IMR-90 (cell line): ENCODE results near the gene MPZL2. TPM values are rescaled to one million over a fixed set of nuclear protein-coding genes. Genes with fewer than 3 reads are reported as not detected.

ENCODE experiments used
- ATAC-seq: fragments of 200-7000 bp; cut with Tn5 transposase; 2 replicates; pipeline ENCODE4 v1.9.1; 2020; ENCODE audit warnings: low read depth, mild to moderate bottlenecking, moderate library complexity
- BruUV-seq: library from RNA; stranded (reverse); fragments of 400-500 nt; replicated peaks from 2 replicates; lab custom pipeline; 2021; lab: Mats Ljungman, UMichigan
- CTCF ChIA-PET: fragments of 300-600 bp; formaldehyde crosslinking; extraction: SDS; loops from one replicate; lab custom pipeline; 2021; ENCODE audit warnings: antibody characterized with exemption; lab: Yijun Ruan, JAX
- POLR2A ChIA-PET: fragments of 300-600 bp; sonication (Branson Sonifier 250); formaldehyde crosslinking; loops from one replicate; lab custom pipeline; 2022; ENCODE audit warnings: antibody characterized with exemption; ENCODE audit not compliant: unreplicated experiment; lab: Charles Lee
- DNase-seq: peaks from one replicate; pipeline ENCODE4 v3.0.0; 2013
- H2AFZ ChIP-seq: replicated peaks from 2 replicates; pipeline ENCODE3; 2013; ENCODE audit warnings: low read length, mild to moderate bottlenecking; ENCODE audit not compliant: poor library complexity
- H2AK5ac ChIP-seq: 2 replicates; pipeline ENCODE4 v1.6.1; 2013; ENCODE audit warnings: low read depth, low read length, inconsistent platforms
- H2AK9ac ChIP-seq: replicated peaks from 2 replicates; pipeline ENCODE3; 2013; ENCODE audit warnings: mild to moderate bottlenecking, low read depth, low read length, moderate library complexity; ENCODE audit not compliant: poor library complexity
- H2BK120ac ChIP-seq: 2 replicates; pipeline ENCODE4 v1.6.1; 2013; ENCODE audit warnings: low read depth, low read length, inconsistent platforms
- H2BK15ac ChIP-seq: 3 replicates; pipeline ENCODE4 v1.6.1; 2013; ENCODE audit warnings: low read depth, low read length, inconsistent platforms
- H2BK20ac ChIP-seq: 2 replicates; pipeline ENCODE4 v1.6.1; 2013; ENCODE audit warnings: low read depth, mild to moderate bottlenecking, inconsistent platforms, low read length, moderate library complexity
- H2BK5ac ChIP-seq: 2 replicates; pipeline ENCODE4 v1.6.1; 2013; ENCODE audit warnings: mild to moderate bottlenecking, low read depth, low read length, inconsistent platforms; ENCODE audit not compliant: poor library complexity, severe bottlenecking
- H3K14ac ChIP-seq: replicated peaks from 2 replicates; pipeline ENCODE4 v1.6.1; 2013; ENCODE audit warnings: low read depth, low read length, inconsistent platforms
- H3K18ac ChIP-seq: 2 replicates; pipeline ENCODE4 v1.6.1; 2013; ENCODE audit warnings: low read depth, low read length, control low read depth
- H3K23ac ChIP-seq: 2 replicates; pipeline ENCODE4 v1.6.1; 2013; ENCODE audit warnings: low read depth, low read length, inconsistent platforms
- H3K27ac ChIP-seq: 2 replicates; pipeline ENCODE4 v1.5.1; 2013; ENCODE audit warnings: mild to moderate bottlenecking, control low read depth, low read length; ENCODE audit not compliant: insufficient read depth
- H3K27me3 ChIP-seq: 2 replicates; pipeline ENCODE4 v1.6.1; 2013; ENCODE audit warnings: low read length; ENCODE audit not compliant: control insufficient read depth, insufficient read depth
- H3K36me3 ChIP-seq: 2 replicates; pipeline ENCODE4 v1.6.1; 2013; ENCODE audit warnings: low read length, mixed read lengths; ENCODE audit not compliant: control insufficient read depth, insufficient read depth
- H3K4ac ChIP-seq: 2 replicates; pipeline ENCODE4 v1.6.1; 2013; ENCODE audit warnings: low read depth, low read length, inconsistent platforms
- H3K4me1 ChIP-seq: 2 replicates; pipeline ENCODE4 v1.6.1; 2013; ENCODE audit warnings: low read length, mixed read lengths; ENCODE audit not compliant: control insufficient read depth, insufficient read depth
- H3K4me2 ChIP-seq: 2 replicates; pipeline ENCODE4 v1.6.1; 2013; ENCODE audit warnings: low read depth, mild to moderate bottlenecking, control low read depth, low read length, moderate library complexity
- H3K4me3 ChIP-seq: 2 replicates; pipeline ENCODE4 v1.5.1; 2013; ENCODE audit warnings: low read depth, mild to moderate bottlenecking, control low read depth, low read length, moderate library complexity; ENCODE audit not compliant: insufficient read depth
- H3K56ac ChIP-seq: 2 replicates; pipeline ENCODE4 v1.6.1; 2013; ENCODE audit warnings: low read length, inconsistent platforms; ENCODE audit not compliant: insufficient read depth; ENCODE audit errors: extremely low read depth
- H3K79me1 ChIP-seq, 2 experiments: 2 replicates each; pipeline ENCODE4 v1.6.1; 2013; ENCODE audit warnings: low read length in 2 of 2, inconsistent platforms in 1 of 2, low read depth in 1 of 2
- H3K9ac ChIP-seq: 2 replicates; pipeline ENCODE4 v1.6.1; 2013; ENCODE audit warnings: low read depth, low read length, control low read depth
- H3K9me1 ChIP-seq: 2 replicates; pipeline ENCODE4 v1.6.1; 2013; ENCODE audit warnings: low read length, inconsistent platforms; ENCODE audit not compliant: insufficient read depth
- H3K9me3 ChIP-seq: 2 replicates; pipeline ENCODE4 v1.6.1; 2013; ENCODE audit warnings: low read length; ENCODE audit not compliant: control insufficient read depth, insufficient read depth
- H4K20me1 ChIP-seq: 2 replicates; pipeline ENCODE4 v1.6.1; 2013; ENCODE audit warnings: low read length, inconsistent platforms; ENCODE audit not compliant: insufficient read depth
- H4K5ac ChIP-seq: 2 replicates; pipeline ENCODE4 v1.6.1; 2013; ENCODE audit warnings: mild to moderate bottlenecking, low read depth, low read length, control low read depth
- H4K8ac ChIP-seq, 2 experiments: 2 replicates each; pipeline ENCODE4 v1.6.1; 2013; ENCODE audit warnings: low read depth in 2 of 2, low read length in 2 of 2, control low read depth in 1 of 2, inconsistent platforms in 1 of 2
- H4K91ac ChIP-seq: 2 replicates; pipeline ENCODE4 v1.6.1; 2013; ENCODE audit warnings: low read depth, low read length, inconsistent platforms; ENCODE audit not compliant: insufficient read depth
- CEBPB ChIP-seq: IDR thresholded peaks from 2 replicates; pipeline ENCODE4 v1.6.1; 2012; ENCODE audit warnings: low read depth, low read length, improper control_type of control experiment
- POLR2A ChIP-seq: IDR thresholded peaks from 2 replicates; pipeline ENCODE4 v1.6.1; 2012; ENCODE audit warnings: mild to moderate bottlenecking, low read depth, low read length
- WGBS, 2 experiments: methylation state at CpG; one replicate each; pipeline versions ENCODE4 v1.1.5 to v1.1.7; 2013; ENCODE audit warnings: missing lambda C conversion rate in 2 of 2; ENCODE audit not compliant: insufficient read length in 1 of 2; ENCODE audit errors: extremely low coverage in 2 of 2; 5-methylcytosine and 5-hydroxymethylcytosine counted together
- dilution Hi-C: fragments of 300-500 bp; cut with HindIII; formaldehyde crosslinking; loops from one replicate; pipeline ENCODE4 v1.14.3; 2018; ENCODE audit warnings: low sequenced_read_pairs; ENCODE audit not compliant: unreplicated experiment
- in situ Hi-C: fragments of 300-500 bp; cut with MboI; formaldehyde crosslinking; loops from 3 replicates; pipeline ENCODE4 v1.14.3; 2019; ENCODE audit warnings: low sequenced_read_pairs, inconsistent platforms, mixed read lengths
- intact Hi-C: fragments of 100-400 bp; cut with micrococcal nuclease; formaldehyde crosslinking; loops from 2 replicates; pipeline ENCODE4 v1.10.0; 2022
- polyA plus RNA-seq, 3 experiments: library from polyadenylated mRNA; depleted of rRNA; stranded (reverse); fragments of >200 nt; gene quantifications; 2 replicates each; pipeline ENCODE4 v1.2.3, GENCODE V29; 2012; ENCODE audit warnings: low replicate concordance in 1 of 3
- total RNA-seq: library from RNA; depleted of rRNA; stranded (reverse); fragments of >200 nt; gene quantifications from 2 replicates; pipeline ENCODE4 v1.2.3, GENCODE V29; 2012
- TF ChIP-seq, protein P1 (sequence below): conservative IDR thresholded peaks from 2 replicates; pipeline ENCODE4 v1.5.1; 2012; ENCODE audit warnings: mild to moderate bottlenecking, low read depth, low read length, improper control_type of control experiment
- TF ChIP-seq, protein P2 (sequence below): fragments of 150-350 bp; IDR thresholded peaks from 2 replicates; pipeline ENCODE4 v1.6.1; 2017; ENCODE audit warnings: mild to moderate bottlenecking, antibody characterized with exemption, low read length, low read depth
- TF ChIP-seq, protein P3 (sequence below): fragments of 150-350 bp; IDR thresholded peaks from 2 replicates; pipeline ENCODE4 v1.6.1; 2016; ENCODE audit warnings: low read depth, mild to moderate bottlenecking, low read length, moderate library complexity, borderline replicate concordance

Gene MPZL2
- total and polyA plus RNA-seq, 2 of the 4 experiments (the other 2 are of a cell fraction) = not detected

DNA sequence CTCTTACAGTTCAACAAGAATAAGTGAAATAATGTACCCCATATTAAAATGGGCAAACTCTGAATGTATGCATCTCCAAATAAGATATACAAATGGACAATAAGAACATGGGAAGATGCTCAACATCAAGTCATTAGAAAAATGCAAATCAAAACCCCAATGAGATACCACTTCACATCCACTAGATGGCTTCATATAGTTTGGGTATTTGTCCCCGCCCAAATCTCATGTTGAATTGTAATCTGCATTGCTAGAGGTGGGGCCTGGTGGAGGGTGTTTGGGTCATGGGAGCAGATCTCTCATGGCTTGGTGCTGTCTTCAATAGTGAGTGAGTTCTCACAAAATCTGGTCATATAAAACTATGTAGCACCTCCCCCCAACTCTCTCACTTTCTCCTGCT, 5.7 kb downstream of the MPZL2 start:
- CTCF ChIA-PET = no interaction called here
- dilution Hi-C loops = no loop called here
- no peak overlapping the region for H2BK5ac ChIP-seq

More for the DNA sequence above, 5.7 kb downstream of the MPZL2 start:
- H2BK20ac ChIP-seq = no peak overlapping the region
- H3K27me3 ChIP-seq = peaks cover 9% of the 10 kb centered on the region
- no peaks in the 10 kb centered on the region for H4K20me1 ChIP-seq
- DNase-seq (no peak), ATAC-seq (no peak)
- no peak overlapping the region for H2AK9ac ChIP-seq
- no peak overlapping the region for H2AK5ac ChIP-seq
- no peak overlapping the region for H3K4me3 ChIP-seq
- no peak overlapping the region for H3K14ac ChIP-seq
- TF ChIP-seq, protein P1, sequence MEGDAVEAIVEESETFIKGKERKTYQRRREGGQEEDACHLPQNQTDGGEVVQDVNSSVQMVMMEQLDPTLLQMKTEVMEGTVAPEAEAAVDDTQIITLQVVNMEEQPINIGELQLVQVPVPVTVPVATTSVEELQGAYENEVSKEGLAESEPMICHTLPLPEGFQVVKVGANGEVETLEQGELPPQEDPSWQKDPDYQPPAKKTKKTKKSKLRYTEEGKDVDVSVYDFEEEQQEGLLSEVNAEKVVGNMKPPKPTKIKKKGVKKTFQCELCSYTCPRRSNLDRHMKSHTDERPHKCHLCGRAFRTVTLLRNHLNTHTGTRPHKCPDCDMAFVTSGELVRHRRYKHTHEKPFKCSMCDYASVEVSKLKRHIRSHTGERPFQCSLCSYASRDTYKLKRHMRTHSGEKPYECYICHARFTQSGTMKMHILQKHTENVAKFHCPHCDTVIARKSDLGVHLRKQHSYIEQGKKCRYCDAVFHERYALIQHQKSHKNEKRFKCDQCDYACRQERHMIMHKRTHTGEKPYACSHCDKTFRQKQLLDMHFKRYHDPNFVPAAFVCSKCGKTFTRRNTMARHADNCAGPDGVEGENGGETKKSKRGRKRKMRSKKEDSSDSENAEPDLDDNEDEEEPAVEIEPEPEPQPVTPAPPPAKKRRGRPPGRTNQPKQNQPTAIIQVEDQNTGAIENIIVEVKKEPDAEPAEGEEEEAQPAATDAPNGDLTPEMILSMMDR = no peak
- TF ChIP-seq, protein P2, sequence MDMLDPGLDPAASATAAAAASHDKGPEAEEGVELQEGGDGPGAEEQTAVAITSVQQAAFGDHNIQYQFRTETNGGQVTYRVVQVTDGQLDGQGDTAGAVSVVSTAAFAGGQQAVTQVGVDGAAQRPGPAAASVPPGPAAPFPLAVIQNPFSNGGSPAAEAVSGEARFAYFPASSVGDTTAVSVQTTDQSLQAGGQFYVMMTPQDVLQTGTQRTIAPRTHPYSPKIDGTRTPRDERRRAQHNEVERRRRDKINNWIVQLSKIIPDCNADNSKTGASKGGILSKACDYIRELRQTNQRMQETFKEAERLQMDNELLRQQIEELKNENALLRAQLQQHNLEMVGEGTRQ = no peak
- TF ChIP-seq, protein P3, sequence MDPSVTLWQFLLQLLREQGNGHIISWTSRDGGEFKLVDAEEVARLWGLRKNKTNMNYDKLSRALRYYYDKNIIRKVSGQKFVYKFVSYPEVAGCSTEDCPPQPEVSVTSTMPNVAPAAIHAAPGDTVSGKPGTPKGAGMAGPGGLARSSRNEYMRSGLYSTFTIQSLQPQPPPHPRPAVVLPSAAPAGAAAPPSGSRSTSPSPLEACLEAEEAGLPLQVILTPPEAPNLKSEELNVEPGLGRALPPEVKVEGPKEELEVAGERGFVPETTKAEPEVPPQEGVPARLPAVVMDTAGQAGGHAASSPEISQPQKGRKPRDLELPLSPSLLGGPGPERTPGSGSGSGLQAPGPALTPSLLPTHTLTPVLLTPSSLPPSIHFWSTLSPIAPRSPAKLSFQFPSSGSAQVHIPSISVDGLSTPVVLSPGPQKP = no peak
- TF ChIP-seq POLR2A (no peak), CEBPB (no peak)
- H3K27ac ChIP-seq = no peak overlapping the region
- no peak overlapping the region for H3K4ac ChIP-seq
- WGBS, 2 experiments = no CpG with 5 or more reads among the region's 1 CpG
- no TSS peak for BruUV-seq
- no peak overlapping the region for H2AFZ ChIP-seq
- H3K18ac ChIP-seq = no peak overlapping the region
- no peaks in the 10 kb centered on the region for H3K79me1 ChIP-seq
- no peaks in the 10 kb centered on the region for H3K9me3 ChIP-seq
- no peak overlapping the region for H4K8ac ChIP-seq
- no peaks in the 10 kb centered on the region for H3K36me3 ChIP-seq
- no peak overlapping the region for H3K4me2 ChIP-seq
- no peak overlapping the region for H4K91ac ChIP-seq
- no peaks in the 10 kb centered on the region for H3K4me1 ChIP-seq
- POLR2A ChIA-PET = no interaction called here
- H3K9ac ChIP-seq = no peak overlapping the region
- H3K9me1 ChIP-seq = no peaks in the 10 kb centered on the region
- no peak overlapping the region for H4K5ac ChIP-seq
- no peak overlapping the region for H2BK15ac ChIP-seq
- intact Hi-C loops = no loop called here
- H3K23ac ChIP-seq = no peak overlapping the region
- in situ Hi-C loops = no loop called here
- H2BK120ac ChIP-seq = no peak overlapping the region
- no peak overlapping the region for H3K56ac ChIP-seq
